GM12891 (cell line): ENCODE measurements around the gene MAGOH.

ENCODE experiments used
- DNase-seq: peaks from one replicate; pipeline ENCODE4 v3.0.0; 2011; ENCODE audit warnings: low spot score; ENCODE audit not compliant: insufficient read length
- FAIRE-seq: peaks from 2 replicates; lab custom pipeline; 2011; peaks lifted over from hg19 to GRCh38; lab: Jason Lieb, UNC
- PAX5 ChIP-seq: IDR thresholded peaks from 2 replicates; pipeline ENCODE4 v1.6.1; 2011; ENCODE audit warnings: low read length, moderate library complexity, mild to moderate bottlenecking; ENCODE audit not compliant: insufficient read depth, severe bottlenecking
- POLR2A ChIP-seq: IDR thresholded peaks from 2 replicates; pipeline ENCODE4 v1.6.1; 2011; ENCODE audit warnings: low read depth, low read length, control low read depth
- POLR2AphosphoS5 ChIP-seq: IDR thresholded peaks from 2 replicates; pipeline ENCODE4 v1.6.1; 2011; ENCODE audit warnings: low read depth, low read length, control low read depth
- POU2F2 ChIP-seq: IDR thresholded peaks from 2 replicates; pipeline ENCODE4 v1.6.1; 2011; ENCODE audit warnings: low read depth, mild to moderate bottlenecking, control low read depth, low read length, moderate library complexity
- SPI1 ChIP-seq: IDR thresholded peaks from 2 replicates; pipeline ENCODE4 v1.6.1; 2011; ENCODE audit warnings: low read depth, low read length, control low read depth
- TAF1 ChIP-seq: IDR thresholded peaks from 2 replicates; pipeline ENCODE4 v1.6.1; 2011; ENCODE audit warnings: low read depth, low read length, control low read depth

Gene MAGOH

GRCh38 chr1:53182111-53182593 lies 56.2 kb downstream of the MAGOH start:
- FAIRE-seq (peak; percentile 91), DNase-seq (peak; percentile 54)
- no peak for TF ChIP-seq POLR2AphosphoS5
- TF ChIP-seq POU2F2: no peak
- TF ChIP-seq TAF1: no peak
- TF ChIP-seq SPI1: no peak
- TF ChIP-seq PAX5: no peak
- no peak for TF ChIP-seq POLR2A

DNA sequence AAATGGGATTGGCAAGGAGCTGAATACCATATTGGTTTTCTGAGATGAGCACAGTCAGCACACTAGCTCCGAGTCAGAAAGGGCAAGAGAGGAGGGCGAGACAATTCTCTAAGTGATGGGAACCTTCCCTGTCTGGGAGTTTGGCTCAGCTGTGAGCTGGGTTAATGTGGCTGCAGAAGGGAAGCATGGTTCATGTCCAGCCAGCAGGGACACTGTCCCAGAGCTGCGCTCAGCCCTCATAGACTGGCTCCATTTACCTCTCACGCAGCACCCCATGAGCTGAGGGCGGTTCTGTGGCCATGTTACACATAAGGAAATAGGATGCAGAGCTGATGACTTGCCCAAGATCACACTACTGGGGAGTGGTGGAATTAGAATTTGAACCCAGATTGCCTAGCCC lies 57.4 kb downstream of the MAGOH start:
- no peak for FAIRE-seq
- DNase-seq: no peak
- TF ChIP-seq POU2F2: no peak
- TF ChIP-seq SPI1: no peak
- no peak for TF ChIP-seq TAF1
- TF ChIP-seq POLR2A: no peak
- TF ChIP-seq PAX5: no peak
- no peak for TF ChIP-seq POLR2AphosphoS5

DNA sequence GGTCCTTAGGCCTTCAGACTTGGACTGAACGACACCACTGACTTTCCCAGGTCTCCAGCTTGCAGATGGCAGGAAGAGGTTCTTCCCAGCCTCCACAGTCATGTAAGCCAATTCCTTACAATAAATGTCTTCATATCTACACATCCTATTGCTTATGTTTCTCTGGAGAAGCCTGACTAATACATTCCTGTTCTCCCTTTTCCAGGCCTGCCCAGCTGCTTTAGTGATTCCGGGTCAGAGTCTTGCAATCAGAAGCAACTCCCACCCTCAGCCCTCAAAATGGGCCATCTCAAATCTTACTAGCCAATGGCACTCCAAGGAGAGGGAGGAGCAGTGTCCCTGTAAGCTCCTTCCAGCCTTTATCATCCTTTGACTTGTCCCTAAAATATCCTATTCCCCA lies 58.1 kb downstream of the MAGOH start:
- TF ChIP-seq POLR2AphosphoS5 (no peak), PAX5 (no peak), POU2F2 (no peak), TAF1 (no peak), POLR2A (no peak), SPI1 (no peak)
- no peak for DNase-seq
- no peak for FAIRE-seq
